H1 (cell line): ENCODE measurements around the gene UBE2O. TPM values are rescaled to one million over a fixed set of nuclear protein-coding genes. Genes with fewer than 3 reads are reported as not detected.

Experiments
- CTCF ChIA-PET: fragments of 300-600 bp; sonication (Branson Sonifier 250); formaldehyde crosslinking; loops from one replicate; lab custom pipeline; 2021; ENCODE audit not compliant: partially characterized antibody; lab: Charles Lee
- POLR2A ChIA-PET: fragments of 300-600 bp; sonication (Branson Sonifier 250); formaldehyde crosslinking; loops from one replicate; lab custom pipeline; 2021; ENCODE audit warnings: inconsistent platforms; ENCODE audit not compliant: partially characterized antibody; lab: Charles Lee
- DNase-seq, 2 experiments: peaks; one replicate each; pipeline versions ENCODE4 v3.0.0 to v3.0.0-alpha.2; 2010 to 2022; ENCODE audit warnings: low spot score in 2 of 2, low read depth in 1 of 2, mixed read lengths in 1 of 2
- FAIRE-seq: peaks from 2 replicates; lab custom pipeline; 2011; peaks lifted over from hg19 to GRCh38; lab: Jason Lieb, UNC
- H2AFZ ChIP-seq: 2 replicates; pipeline ENCODE4 v1.8.1; 2012; ENCODE audit warnings: low read length, inconsistent platforms
- H2AK5ac ChIP-seq: 2 replicates; pipeline ENCODE4 v1.6.1; 2013; ENCODE audit warnings: low read depth, low read length
- H2BK120ac ChIP-seq: replicated peaks from 2 replicates; pipeline ENCODE3; 2013; ENCODE audit warnings: low read depth, low read length, inconsistent platforms
- H2BK12ac ChIP-seq: 2 replicates; pipeline ENCODE4 v1.6.1; 2013; ENCODE audit warnings: low read depth, low read length
- H2BK15ac ChIP-seq: 2 replicates; pipeline ENCODE4 v1.6.1; 2013; ENCODE audit warnings: low read length
- H2BK20ac ChIP-seq: 2 replicates; pipeline ENCODE4 v1.6.1; 2013; ENCODE audit warnings: low read length
- H2BK5ac ChIP-seq: 2 replicates; pipeline ENCODE4 v1.6.1; 2013; ENCODE audit warnings: low read depth, low read length
- H3K14ac ChIP-seq: 2 replicates; pipeline ENCODE4 v1.6.1; 2013; ENCODE audit warnings: inconsistent platforms; ENCODE audit not compliant: insufficient read length
- H3K18ac ChIP-seq: 2 replicates; pipeline ENCODE4 v1.6.1; 2013; ENCODE audit warnings: low read length; ENCODE audit errors: extremely low read depth
- H3K23ac ChIP-seq: 2 replicates; pipeline ENCODE4 v1.6.1; 2013; ENCODE audit warnings: inconsistent platforms; ENCODE audit not compliant: insufficient read length
- H3K23me2 ChIP-seq: 2 replicates; pipeline ENCODE4 v1.6.1; 2013; ENCODE audit warnings: low read depth, low read length
- H3K27ac ChIP-seq: 2 replicates; pipeline ENCODE4 v1.6.1; 2011; ENCODE audit warnings: low read depth, low read length, inconsistent platforms
- H3K27me3 ChIP-seq, 4 experiments: replicated peaks in 1 of 4; 1 replicate in 1 of 4; 2 replicates in 3 of 4; pipeline versions ENCODE4 v1.6.1 to v1.8.1; 2011 to 2013; ENCODE audit warnings: low read length in 3 of 4, mild to moderate bottlenecking in 3 of 4, inconsistent platforms in 2 of 4, mixed read lengths in 2 of 4, moderate library complexity in 1 of 4; ENCODE audit not compliant: control insufficient read depth in 3 of 4, insufficient read depth in 3 of 4; ENCODE audit errors: extremely low read depth in 1 of 4
- H3K36me3 ChIP-seq, 4 experiments: 2 replicates each; pipeline versions ENCODE4 v1.6.1 to v1.8.1; 2011 to 2013; ENCODE audit warnings: mild to moderate bottlenecking in 4 of 4, low read length in 3 of 4, moderate library complexity in 2 of 4, control low read depth in 1 of 4, inconsistent platforms in 1 of 4; ENCODE audit not compliant: insufficient read depth in 4 of 4, control insufficient read depth in 2 of 4
- H3K4ac ChIP-seq: replicated peaks from 2 replicates; pipeline ENCODE3; 2013; ENCODE audit warnings: low read length, low read depth, mixed read lengths, inconsistent platforms; ENCODE audit not compliant: insufficient read length
- H3K4me1 ChIP-seq, 4 experiments: replicated peaks in 1 of 4; 1 replicate in 1 of 4; 2 replicates in 3 of 4; pipeline versions ENCODE4 v1.6.1 to v1.8.1; 2011 to 2013; ENCODE audit warnings: low read length in 3 of 4, inconsistent platforms in 2 of 4, mixed read lengths in 1 of 4; ENCODE audit not compliant: insufficient read depth in 4 of 4, control insufficient read depth in 3 of 4
- H3K4me2 ChIP-seq, 2 experiments: 2 replicates each; pipeline versions ENCODE4 v1.6.1 to v1.8.1; 2011 to 2013; ENCODE audit warnings: low read depth in 2 of 2, low read length in 2 of 2, control low read depth in 1 of 2, inconsistent platforms in 1 of 2, mild to moderate bottlenecking in 1 of 2; ENCODE audit not compliant: insufficient read depth in 1 of 2
- H3K4me3 ChIP-seq, 4 experiments: fragments of 200-600, 300-600 bp in 1 of 4; sonication (generic), shearing (Covaris generic), sonication (Bioruptor Twin) in 1 of 4; 2 replicates each; pipeline versions ENCODE4 v1.5.1 to v1.8.1; 2011 to 2016; ENCODE audit warnings: low read length in 4 of 4, low read depth in 3 of 4, control low read depth in 2 of 4, inconsistent platforms in 2 of 4, mild to moderate bottlenecking in 2 of 4, mixed read lengths in 1 of 4, moderate library complexity in 1 of 4; ENCODE audit not compliant: insufficient read depth in 2 of 4; ENCODE audit errors: extremely low read depth in 1 of 4
- H3K56ac ChIP-seq: replicated peaks from 2 replicates; pipeline ENCODE3; 2013; ENCODE audit warnings: low read depth, mild to moderate bottlenecking, mixed read lengths, low read length, inconsistent platforms; ENCODE audit not compliant: insufficient read length
- H3K79me1 ChIP-seq: 2 replicates; pipeline ENCODE4 v1.6.1; 2013; ENCODE audit warnings: low read depth, low read length, control low read depth
- H3K79me2 ChIP-seq, 2 experiments: 2 replicates each; pipeline versions ENCODE4 v1.6.1 to v1.8.1; 2012 to 2013; ENCODE audit warnings: low read length in 2 of 2, mild to moderate bottlenecking in 2 of 2, inconsistent platforms in 1 of 2; ENCODE audit not compliant: insufficient read depth in 2 of 2, control insufficient read depth in 1 of 2
- H3K9ac ChIP-seq, 4 experiments: replicated peaks in 1 of 4; 1 replicate in 1 of 4; 2 replicates in 3 of 4; pipeline versions ENCODE4 v1.6.1 to v1.8.1; 2011 to 2013; ENCODE audit warnings: low read depth in 3 of 4, low read length in 3 of 4, control low read depth in 2 of 4, mild to moderate bottlenecking in 2 of 4, moderate library complexity in 2 of 4, inconsistent platforms in 1 of 4; ENCODE audit errors: extremely low read depth in 1 of 4
- H3K9me3 ChIP-seq, 2 experiments: 2 replicates each; pipeline versions ENCODE4 v1.6.1 to v1.8.1; 2012 to 2013; ENCODE audit warnings: mild to moderate bottlenecking in 2 of 2, moderate library complexity in 2 of 2, control low read depth in 1 of 2, inconsistent platforms in 1 of 2, low read depth in 1 of 2, low read length in 1 of 2, mixed read lengths in 1 of 2; ENCODE audit not compliant: insufficient read depth in 2 of 2
- H4K20me1 ChIP-seq, 2 experiments: replicated peaks in 1 of 2; 2 replicates each; pipeline versions ENCODE3 to v1.8.1; 2011 to 2013; ENCODE audit warnings: inconsistent platforms in 2 of 2, low read length in 2 of 2, mild to moderate bottlenecking in 1 of 2; ENCODE audit not compliant: insufficient read depth in 2 of 2, control insufficient read depth in 1 of 2
- H4K5ac ChIP-seq: 2 replicates; pipeline ENCODE4 v1.6.1; 2013; ENCODE audit warnings: low read length, low read depth, mixed read lengths, inconsistent platforms; ENCODE audit not compliant: insufficient read length
- H4K8ac ChIP-seq: 2 replicates; pipeline ENCODE4 v1.8.0; 2013; ENCODE audit warnings: mild to moderate bottlenecking, moderate library complexity, low read length, inconsistent platforms; ENCODE audit not compliant: insufficient read depth; ENCODE audit errors: extremely low read depth
- H4K91ac ChIP-seq: replicated peaks from 2 replicates; pipeline ENCODE3; 2013; ENCODE audit warnings: low read length, mixed read lengths, inconsistent platforms; ENCODE audit not compliant: insufficient read length
- CBX5 ChIP-seq: fragments of 300-800, 300-1000 bp; sonication (generic); IDR thresholded peaks from 2 replicates; pipeline ENCODE4 v1.7.1; 2016; ENCODE audit warnings: antibody characterized with exemption, low read length, low read depth
- CTCF ChIP-seq, 3 experiments: IDR thresholded peaks; 1 replicate in 2 of 3; 2 replicates in 1 of 3; pipeline versions ENCODE4 v1.5.1 to v1.6.1; 2011; ENCODE audit warnings: low read length in 3 of 3, mild to moderate bottlenecking in 3 of 3, inconsistent platforms in 2 of 3, low read depth in 1 of 3, moderate library complexity in 1 of 3; ENCODE audit not compliant: insufficient read depth in 1 of 3; ENCODE audit errors: control extremely low read depth in 1 of 3
- USF2 ChIP-seq: IDR thresholded peaks from 2 replicates; pipeline ENCODE4 v1.6.1; 2011; ENCODE audit warnings: low read length, improper control_type of control experiment
- WGBS, 2 experiments: shearing (Covaris generic) in 1 of 2; methylation state at CpG; one replicate each; pipeline versions ENCODE4 v1.1.6 to v1.1.7; 2013 to 2015; ENCODE audit warnings: low lambda C conversion rate in 2 of 2, mixed read lengths in 2 of 2, inconsistent platforms in 1 of 2, low coverage in 1 of 2, missing lambda C conversion rate in 1 of 2; ENCODE audit not compliant: insufficient replicate concordance in 2 of 2, insufficient coverage in 1 of 2, insufficient read length in 1 of 2; ENCODE audit errors: extremely low coverage in 1 of 2, missing lambda C conversion rate in 1 of 2; 5-methylcytosine and 5-hydroxymethylcytosine counted together
- polyA plus RNA-seq, 7 experiments: library from polyadenylated mRNA; depleted of rRNA in 3 of 7; stranded (reverse) in 5 of 7; unstranded in 2 of 7; fragments of >200 nt in 5 of 7; fragments of 200-250 nt in 2 of 7; gene quantifications; 1 replicate in 5 of 7; 2 replicates in 1 of 7; 4 replicates in 1 of 7; pipeline versions ENCODE4 v1.2.1 to v1.2.3, GENCODE V29; 2011 to 2013; ENCODE audit warnings: missing spikeins in 2 of 7, mixed read lengths in 2 of 7
- total RNA-seq: library from RNA; stranded (reverse); fragmentation: NEBNext Ultra II Directional; extraction: Animal tissue kit (Norgen Biotek cat#: 25700); gene quantifications from 2 replicates; pipeline ENCODE4 v1.2.1, GENCODE V29; 2021

The UBE2O gene
- total and polyA plus RNA-seq, 2 of the 8 experiments (the other 6 are each of a cell fraction or from before 2014, with no cell fraction given): 24.4 to 63.0 TPM

- H2AK5ac ChIP-seq: no peak overlapping the region
- ChIA-PET POLR2A (interaction anchor here (0.8 to 2.0 kb wide), 6 partner anchors 8 to 43 kb away, joined by 3 to 7 read pairs (median 6); no protein-coding TSS in a partner anchor), CTCF (interaction anchor here (0.6 to 4.1 kb wide), 22 partner anchors 9 to 161 kb away, joined by 3 to 35 read pairs (median 5); partner anchors contain the start of genes AANAT and RHBDF2)
- H3K56ac ChIP-seq: no peak overlapping the region
- H3K4me3 ChIP-seq: no peak overlapping the region
- no peaks in the 10 kb centered on the region for H3K36me3 ChIP-seq
- no peaks in the 10 kb centered on the region for H3K27me3 ChIP-seq
- H3K18ac ChIP-seq: no peak overlapping the region
- H4K5ac ChIP-seq: no peak overlapping the region
- H3K23me2 ChIP-seq: peaks cover 3% of the 10 kb centered on the region; the same call in 1 of the 2 replicates
- peaks cover 5 to 17% (median 12%) of the 10 kb centered on the region in 4 experiments for H3K4me1 ChIP-seq
- DNase-seq: no peak
- no peak overlapping the region for H2BK12ac ChIP-seq
- no peak overlapping the region for H2BK15ac ChIP-seq
- no peak overlapping the region for H4K91ac ChIP-seq
- H3K23ac ChIP-seq: no peak overlapping the region
- H4K8ac ChIP-seq: no peak overlapping the region
- H4K20me1 ChIP-seq: peaks cover 13 to 15% of the 10 kb centered on the region in 2 experiments
- no peak overlapping the region for H2BK5ac ChIP-seq
- TF ChIP-seq CBX5 (no peak), USF2 (peak; percentile 62), CTCF (IDR thresholded peaks at IDR 0.05; ENCODE audit: control extremely low read depth in 1 of 3, insufficient read depth in 1 of 3, low read depth in 1 of 3, low read length in 3 of 3) (no peak)
- H2AFZ ChIP-seq: no peak overlapping the region
- FAIRE-seq: no peak
- no peak overlapping the region; a peak in 1 of 4 replicates for H3K4me2 ChIP-seq
- no peak overlapping the region for H3K9ac ChIP-seq
- H3K9me3 ChIP-seq: no peaks in the 10 kb centered on the region
- H3K14ac ChIP-seq: no peak overlapping the region
- 70% methylated on average over 4 of the region's 6 CpGs; no CpG with 5 or more reads in 1 of the 2 experiments for WGBS, 2 experiments
- H2BK20ac ChIP-seq: no peak overlapping the region
- no peak overlapping the region for H3K4ac ChIP-seq
- no peak overlapping the region for H3K27ac ChIP-seq
- H3K79me1 ChIP-seq: peaks cover 2% of the 10 kb centered on the region
- H2BK120ac ChIP-seq: no peak overlapping the region
- H3K79me2 ChIP-seq: peaks cover 38 to 41% of the 10 kb centered on the region in 2 experiments
These were observed 435 bp upstream of the UBE2O start for GRCh38 chr17:76453431-76453743.
